ENCODE measurements around the gene PDCD1. TPM values are rescaled to one million over a fixed set of nuclear protein-coding genes. Genes with fewer than 3 reads are reported as not detected.

The PDCD1 gene
- total RNA-seq, 1 donor from 2014 or later, result not detected

DNA sequence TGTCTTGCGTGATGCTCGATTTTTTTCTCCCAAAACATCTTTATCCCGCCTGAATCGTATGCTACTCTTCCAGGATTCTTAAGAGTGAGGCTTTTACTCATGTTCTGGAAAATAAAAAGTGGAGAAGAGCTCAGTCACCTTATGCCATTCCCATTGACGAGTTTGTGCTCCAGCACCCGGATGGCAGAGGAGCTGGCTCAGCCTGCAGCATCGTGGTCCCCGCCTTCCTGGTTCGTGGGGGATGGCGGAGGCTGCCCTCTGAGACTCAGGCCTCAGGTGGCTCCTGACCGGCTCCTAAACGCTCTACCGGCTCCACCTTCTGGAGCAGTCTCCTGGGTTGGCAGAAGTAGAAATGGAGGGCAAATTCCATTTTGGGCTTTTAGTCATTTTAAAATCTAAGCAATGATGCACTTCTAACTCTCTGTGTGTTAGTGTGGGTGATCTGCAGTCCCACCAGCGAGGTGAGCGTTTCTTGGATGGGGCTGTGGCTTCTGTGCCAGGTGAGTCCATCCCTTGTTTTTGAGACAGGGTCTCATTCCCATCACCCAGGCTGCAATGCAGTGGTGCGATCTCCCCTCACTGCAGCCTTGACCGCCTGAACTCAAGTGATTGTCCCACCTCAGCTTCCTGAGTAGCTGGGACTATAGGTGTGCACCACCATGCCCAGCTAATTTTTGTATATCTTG lies 38.7 kb upstream of the PDCD1 start:
- H3K9me3 Mint-ChIP-seq (ENCODE audit: low read depth), result no peaks in the 10 kb centered on the region
- no peak overlapping the region for H3K4me3 Mint-ChIP-seq (ENCODE audit: unreplicated experiment)
- H3K36me3 Mint-ChIP-seq (ENCODE audit: low read depth), result no peaks in the 10 kb centered on the region
- no peak for TF ChIP-seq CTCF (IDR thresholded peaks at IDR 0.05)
- peaks cover under 1% of the 10 kb centered on the region for H3K27me3 Mint-ChIP-seq (ENCODE audit: low read depth)
- H3K27ac Mint-ChIP-seq (ENCODE audit: unreplicated experiment), result no peak overlapping the region
- DNase-seq (ENCODE audit: low spot score), result no peak
- peaks cover 24% of the 10 kb centered on the region for H3K4me1 Mint-ChIP-seq (ENCODE audit: low read depth)

DNA sequence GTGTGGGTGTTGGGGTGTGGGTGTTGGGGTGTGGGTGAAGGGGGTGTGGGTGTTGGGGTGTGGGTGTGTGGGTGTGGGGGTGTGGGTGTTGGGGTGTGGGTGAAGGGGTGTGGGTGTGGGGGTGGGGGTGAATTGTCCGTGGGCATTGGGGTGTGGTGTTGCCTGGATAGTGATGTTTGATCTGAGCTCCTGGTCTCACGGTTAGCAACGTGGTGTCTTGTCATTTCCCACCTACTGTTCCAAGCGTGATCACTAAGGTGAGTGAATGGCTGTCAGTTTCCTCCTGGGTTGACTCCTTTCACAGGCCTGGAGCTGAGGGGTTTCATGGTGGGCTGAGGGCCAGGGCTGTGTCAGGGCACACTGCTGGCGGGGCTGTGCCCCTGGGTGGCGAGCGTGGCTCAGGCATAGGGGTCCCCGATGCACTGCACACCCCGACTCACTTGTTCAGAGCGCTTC lies 38.1 kb upstream of the PDCD1 start:
- Mint-ChIP-seq H3K36me3 (ENCODE audit: low read depth) (no peaks in the 10 kb centered on the region), H3K4me1 (ENCODE audit: low read depth) (peaks cover 22% of the 10 kb centered on the region), H3K4me3 (ENCODE audit: unreplicated experiment) (no peak overlapping the region), H3K27ac (ENCODE audit: unreplicated experiment) (no peak overlapping the region), H3K27me3 (ENCODE audit: low read depth) (peaks cover 2% of the 10 kb centered on the region), H3K9me3 (ENCODE audit: low read depth) (no peaks in the 10 kb centered on the region)
- DNase-seq (ENCODE audit: low spot score), result no peak
- TF ChIP-seq CTCF (IDR thresholded peaks at IDR 0.05), result no peak

GRCh38 chr2:241895712-241896641 lies 37.3 kb upstream of the PDCD1 start:
- TF ChIP-seq CTCF (IDR thresholded peaks at IDR 0.05), result no peak
- Mint-ChIP-seq H3K4me1 (ENCODE audit: low read depth) (peaks cover 22% of the 10 kb centered on the region), H3K27me3 (ENCODE audit: low read depth) (peaks cover 2% of the 10 kb centered on the region), H3K9me3 (ENCODE audit: low read depth) (no peaks in the 10 kb centered on the region), H3K36me3 (ENCODE audit: low read depth) (no peaks in the 10 kb centered on the region), H3K4me3 (ENCODE audit: unreplicated experiment) (no peak overlapping the region), H3K27ac (ENCODE audit: unreplicated experiment) (peak overlapping the region; percentile 66)
- peak; percentile 97 for DNase-seq (ENCODE audit: low spot score)

DNA sequence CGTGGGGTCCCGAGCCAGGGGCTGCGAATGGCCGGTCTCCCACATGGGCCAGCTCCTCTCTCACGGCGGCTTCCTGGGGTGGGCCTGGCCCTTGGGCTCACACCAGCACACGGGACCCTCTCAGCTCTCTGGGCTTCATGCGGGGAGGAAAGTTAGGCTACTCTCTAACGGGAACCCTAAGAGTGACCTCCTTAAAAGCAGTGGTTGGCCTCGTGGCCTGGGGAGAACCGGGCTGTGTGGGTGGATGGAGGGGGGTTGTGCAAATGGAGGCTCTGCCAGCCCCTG lies 36.7 kb upstream of the PDCD1 start:
- no peak for TF ChIP-seq CTCF (IDR thresholded peaks at IDR 0.05)
- H3K27ac Mint-ChIP-seq (ENCODE audit: unreplicated experiment), result no peak overlapping the region
- H3K4me3 Mint-ChIP-seq (ENCODE audit: unreplicated experiment), result no peak overlapping the region
- H3K4me1 Mint-ChIP-seq (ENCODE audit: low read depth), result peaks cover 21% of the 10 kb centered on the region
- no peak for DNase-seq (ENCODE audit: low spot score)
- H3K27me3 Mint-ChIP-seq (ENCODE audit: low read depth), result peaks cover 2% of the 10 kb centered on the region
- H3K36me3 Mint-ChIP-seq (ENCODE audit: low read depth), result no peaks in the 10 kb centered on the region
- no peaks in the 10 kb centered on the region for H3K9me3 Mint-ChIP-seq (ENCODE audit: low read depth)

GRCh38 chr2:241894681-241895426 lies 36.2 kb upstream of the PDCD1 start:
- no peaks in the 10 kb centered on the region for H3K36me3 Mint-ChIP-seq (ENCODE audit: low read depth)
- H3K27ac Mint-ChIP-seq (ENCODE audit: unreplicated experiment), result no peak overlapping the region
- H3K4me3 Mint-ChIP-seq (ENCODE audit: unreplicated experiment), result no peak overlapping the region
- H3K4me1 Mint-ChIP-seq (ENCODE audit: low read depth), result peaks cover 16% of the 10 kb centered on the region
- no peak for TF ChIP-seq CTCF (IDR thresholded peaks at IDR 0.05)
- peaks cover 2% of the 10 kb centered on the region for H3K27me3 Mint-ChIP-seq (ENCODE audit: low read depth)
- peak; percentile 91 for DNase-seq (ENCODE audit: low spot score)
- no peaks in the 10 kb centered on the region for H3K9me3 Mint-ChIP-seq (ENCODE audit: low read depth)

Data from chondrocyte (in vitro differentiated cells).